Measurements from ENCODE around the gene ALX4. TPM values are rescaled to one million over a fixed set of nuclear protein-coding genes. Genes with fewer than 3 reads are reported as not detected.

The ALX4 gene
- total and polyA plus RNA-seq, 5 donors = 0.07 TPM; not detected in 4

DNA sequence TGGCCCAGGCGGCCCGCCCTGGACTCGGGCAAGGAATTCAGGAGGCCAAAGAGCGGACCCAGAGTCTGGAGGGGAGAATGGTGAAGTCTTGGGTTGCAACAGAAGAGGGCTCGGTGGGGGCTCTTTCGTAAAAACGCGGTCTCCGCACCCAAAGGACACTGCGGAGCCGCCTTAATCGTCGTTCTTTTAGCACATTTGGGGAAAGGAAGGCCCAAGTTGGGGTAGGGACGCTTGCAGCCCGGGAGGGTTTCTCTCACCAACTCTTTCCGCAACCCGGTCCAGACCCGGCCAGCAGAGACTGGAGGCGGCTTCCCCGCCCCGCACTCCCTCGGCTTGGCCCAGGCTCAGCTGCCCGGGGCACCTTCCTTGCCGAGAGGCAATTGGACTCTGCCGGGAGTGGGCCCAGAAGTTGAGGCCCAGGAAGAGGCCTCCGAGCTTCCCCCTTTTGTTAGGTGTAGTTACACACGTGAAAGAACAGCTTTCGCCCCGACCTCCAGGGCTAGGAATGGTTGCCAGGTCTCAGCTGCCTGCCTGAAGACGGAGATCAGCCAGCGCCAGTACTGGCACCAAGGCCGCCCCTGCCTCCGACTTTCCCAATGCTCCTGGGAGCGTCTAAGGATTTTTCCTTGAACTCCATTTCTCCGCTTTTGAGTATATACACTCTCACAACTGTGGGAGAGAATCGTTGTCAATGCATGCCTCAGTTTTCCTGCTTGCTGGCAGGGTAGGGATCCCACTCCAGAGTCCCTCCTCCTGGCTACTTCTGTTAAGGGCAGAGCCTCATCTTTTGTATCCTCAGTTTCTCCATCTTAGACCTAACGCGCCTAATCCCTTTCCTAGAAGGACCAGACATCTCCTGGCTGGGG, 3.7 kb downstream of the ALX4 start:
- intact Hi-C loops (cut with DNase I) = no loop called here
- Histone ChIP-seq H3K27ac (ENCODE audit: low read length) (no peak overlapping the region), H3K4me3 (ENCODE audit: low read length) (peak overlapping the region; percentile 63), H3K4me1 (ENCODE audit: control insufficient read depth, insufficient read depth, low read length) (peaks cover 3% of the 10 kb centered on the region), H3K27me3 (ENCODE audit: control insufficient read depth, insufficient read depth) (no peaks in the 10 kb centered on the region), H3K9me3 (ENCODE audit: control insufficient read depth, low read length) (no peaks in the 10 kb centered on the region)
- no peak for ATAC-seq
- no peak for DNase-seq
- WGBS = 52% methylated on average over 38 of the region's 38 CpGs

DNA sequence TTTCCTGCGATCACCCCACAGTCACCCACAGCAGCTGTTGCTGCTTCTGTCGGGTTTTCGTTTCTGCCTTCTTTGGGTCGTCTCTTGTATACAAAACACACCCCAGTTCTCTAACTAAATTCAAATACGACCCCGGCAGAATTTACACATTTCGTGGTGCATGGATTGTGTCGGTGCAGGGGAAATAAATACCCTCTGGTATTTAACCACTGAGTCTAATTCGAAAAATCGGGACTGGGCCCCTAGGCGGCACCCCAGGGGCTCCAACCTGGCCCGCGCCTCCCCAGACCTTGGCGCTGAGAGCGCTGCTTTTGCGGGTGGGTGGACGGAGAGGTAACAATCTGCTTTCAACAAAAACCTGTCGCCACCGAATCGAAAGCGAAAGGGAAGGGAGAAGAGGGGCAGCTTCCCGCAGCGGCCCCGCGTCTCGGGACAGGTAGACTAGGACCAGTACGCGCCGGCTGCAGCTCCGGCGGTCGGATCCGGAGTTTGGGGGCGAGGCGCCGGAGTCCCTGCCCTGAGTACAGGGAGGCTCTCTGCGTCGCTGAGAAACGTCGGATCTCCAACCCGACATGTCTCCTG, 4.4 kb downstream of the ALX4 start:
- WGBS = 12% methylated on average over 41 of the region's 41 CpGs
- no peak for DNase-seq
- peaks cover 3% of the 10 kb centered on the region for H3K4me1 ChIP-seq (ENCODE audit: control insufficient read depth, insufficient read depth, low read length)

GRCh38 chr11:44305026-44305469, 4.9 kb downstream of the ALX4 start:
- intact Hi-C loops (cut with DNase I) = no loop called here
- Histone ChIP-seq H3K27me3 (ENCODE audit: control insufficient read depth, insufficient read depth) (no peaks in the 10 kb centered on the region), H3K27ac (ENCODE audit: low read length) (no peak overlapping the region), H3K4me3 (ENCODE audit: low read length) (peak overlapping the region; percentile 63), H3K4me1 (ENCODE audit: control insufficient read depth, insufficient read depth, low read length) (peaks cover 3% of the 10 kb centered on the region), H3K9me3 (ENCODE audit: control insufficient read depth, low read length) (no peaks in the 10 kb centered on the region)
- ATAC-seq = no peak
- WGBS = 17% methylated on average over 10 of the region's 10 CpGs
- no peak for DNase-seq

More for the DNA sequence above, 4.4 kb downstream of the ALX4 start:
- no peaks in the 10 kb centered on the region for H3K27me3 ChIP-seq (ENCODE audit: control insufficient read depth, insufficient read depth)
- ATAC-seq = no peak
- no peaks in the 10 kb centered on the region for H3K9me3 ChIP-seq (ENCODE audit: control insufficient read depth, low read length)
- H3K27ac ChIP-seq (ENCODE audit: low read length) = no peak overlapping the region
- H3K4me3 ChIP-seq (ENCODE audit: low read length) = peak overlapping the region; percentile 63
- intact Hi-C loops (cut with DNase I) = no loop called here

DNA sequence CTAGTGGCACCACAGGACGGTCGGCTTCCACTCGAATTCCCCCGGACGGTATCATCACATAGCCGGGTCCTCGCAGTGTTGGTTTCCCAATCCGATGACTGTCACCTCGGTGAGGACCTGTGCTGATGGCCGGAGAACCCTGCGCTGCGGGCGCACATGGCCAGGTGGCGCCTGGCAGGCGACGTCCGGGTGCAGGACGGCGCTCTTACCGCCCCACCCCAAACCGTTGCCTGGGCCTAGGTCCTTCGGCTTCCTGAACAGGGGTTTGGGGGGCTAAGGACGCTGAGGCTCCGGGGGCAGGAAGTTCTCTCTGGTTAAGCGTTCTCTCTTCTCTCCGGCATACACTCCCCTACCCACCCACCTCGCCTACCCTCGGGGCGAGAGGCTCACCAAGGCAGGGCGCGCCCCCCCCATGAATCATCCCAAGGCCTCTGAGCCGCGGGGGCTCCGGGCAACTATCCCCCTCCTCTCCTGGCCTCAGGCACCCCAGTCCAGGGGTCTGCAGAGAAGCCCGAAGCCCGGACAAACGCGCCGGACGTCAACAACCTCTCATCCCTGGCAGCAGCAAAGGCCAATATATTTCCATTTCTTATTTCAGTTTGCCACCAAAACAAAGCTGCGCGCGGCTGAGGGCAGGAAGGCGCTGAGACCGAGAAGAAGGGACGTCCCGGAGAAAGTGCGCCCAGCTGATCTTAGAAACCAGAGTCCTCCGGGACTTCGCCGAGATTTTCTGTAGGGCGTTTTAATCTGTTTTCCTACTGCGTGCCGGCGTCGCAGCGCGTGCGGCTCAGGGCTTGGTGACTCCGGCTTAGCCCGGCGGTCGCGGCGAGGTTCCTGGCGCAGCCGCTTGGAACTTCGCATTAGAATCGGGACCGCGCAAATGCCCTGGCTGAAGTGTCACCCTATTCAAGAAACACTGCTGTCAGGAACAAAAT, 5.6 kb downstream of the ALX4 start:
- H3K9me3 ChIP-seq (ENCODE audit: control insufficient read depth, low read length) = no peaks in the 10 kb centered on the region
- WGBS = 13% methylated on average over 71 of the region's 71 CpGs
- intact Hi-C loops (cut with DNase I) = no loop called here
- peak overlapping the region; percentile 42 for H3K4me3 ChIP-seq (ENCODE audit: low read length)
- no peak overlapping the region for H3K27ac ChIP-seq (ENCODE audit: low read length)
- ATAC-seq (peak in 1 of 2 donors; percentile 11), DNase-seq (no peak)
- H3K4me1 ChIP-seq (ENCODE audit: control insufficient read depth, insufficient read depth, low read length) = peaks cover 1% of the 10 kb centered on the region
- no peaks in the 10 kb centered on the region for H3K27me3 ChIP-seq (ENCODE audit: control insufficient read depth, insufficient read depth)

- DNase-seq (no peak), ATAC-seq (no peak)
- Histone ChIP-seq H3K27me3 (ENCODE audit: control insufficient read depth, insufficient read depth) (no peaks in the 10 kb centered on the region), H3K4me3 (ENCODE audit: low read length) (no peak overlapping the region), H3K27ac (ENCODE audit: low read length) (no peak overlapping the region), H3K9me3 (ENCODE audit: control insufficient read depth, low read length) (no peaks in the 10 kb centered on the region), H3K4me1 (ENCODE audit: control insufficient read depth, insufficient read depth, low read length) (no peaks in the 10 kb centered on the region)
- whole genome bisulfite sequencing = 23% methylated on average over 28 of the region's 28 CpGs
- intact Hi-C loops (cut with DNase I) = no loop called here
Measured at GRCh38 chr11:44303401-44303938, 6.5 kb downstream of the ALX4 start.

- no peaks in the 10 kb centered on the region for H3K4me1 ChIP-seq (ENCODE audit: control insufficient read depth, insufficient read depth, low read length)
- H3K27me3 ChIP-seq (ENCODE audit: control insufficient read depth, insufficient read depth) = no peaks in the 10 kb centered on the region
- ATAC-seq (no peak), DNase-seq (no peak)
- no peaks in the 10 kb centered on the region for H3K9me3 ChIP-seq (ENCODE audit: control insufficient read depth, low read length)
- 89% methylated on average over 20 of the region's 20 CpGs for WGBS
- H3K27ac ChIP-seq (ENCODE audit: low read length) = no peak overlapping the region
- intact Hi-C loops (cut with DNase I) = no loop called here
- no peak overlapping the region for H3K4me3 ChIP-seq (ENCODE audit: low read length)
Measured at GRCh38 chr11:44301564-44302271, 8.2 kb downstream of the ALX4 start.

- 85% methylated on average over 6 of the region's 6 CpGs for WGBS
- no peak overlapping the region for H3K4me3 ChIP-seq (ENCODE audit: low read length)
- intact Hi-C loops (cut with DNase I) = no loop called here
- no peaks in the 10 kb centered on the region for H3K9me3 ChIP-seq (ENCODE audit: control insufficient read depth, low read length)
- DNase-seq = no peak
- no peak for ATAC-seq
- H3K4me1 ChIP-seq (ENCODE audit: control insufficient read depth, insufficient read depth, low read length) = no peaks in the 10 kb centered on the region
- no peaks in the 10 kb centered on the region for H3K27me3 ChIP-seq (ENCODE audit: control insufficient read depth, insufficient read depth)
- H3K27ac ChIP-seq (ENCODE audit: low read length) = no peak overlapping the region
Measured at GRCh38 chr11:44300844-44301563, 8.9 kb downstream of the ALX4 start.

DNA sequence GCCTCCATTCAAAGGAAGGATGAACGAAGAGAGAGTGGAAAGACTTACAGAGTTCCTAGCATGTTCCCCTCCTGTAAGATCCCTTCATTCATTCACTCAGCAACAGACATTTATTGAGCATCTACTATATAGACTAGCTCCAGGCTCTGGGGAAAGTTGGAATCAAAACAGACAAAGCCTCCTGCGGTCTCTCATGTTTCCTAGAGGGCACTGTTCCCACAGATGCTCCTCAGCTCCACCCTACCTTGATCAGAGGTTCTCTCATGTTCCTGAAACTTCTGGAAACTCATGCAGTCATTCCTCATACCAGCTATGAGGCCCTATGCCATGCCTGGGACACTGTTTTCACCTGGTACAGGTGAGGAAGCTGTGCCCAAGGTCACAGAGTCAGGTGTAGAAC, 11.1 kb downstream of the ALX4 start:
- H3K27ac ChIP-seq (ENCODE audit: low read length) = no peak overlapping the region
- intact Hi-C loops (cut with DNase I) = loop anchor here in 1 of 4 donors (10.0 kb wide), 1 partner anchor 306 kb away; no protein-coding TSS in a partner anchor
- H3K4me1 ChIP-seq (ENCODE audit: control insufficient read depth, insufficient read depth, low read length) = no peaks in the 10 kb centered on the region
- H3K4me3 ChIP-seq (ENCODE audit: low read length) = no peak overlapping the region
- WGBS = 83% methylated on average over 2 of the region's 2 CpGs
- H3K27me3 ChIP-seq (ENCODE audit: control insufficient read depth, insufficient read depth) = no peaks in the 10 kb centered on the region
- no peaks in the 10 kb centered on the region for H3K9me3 ChIP-seq (ENCODE audit: control insufficient read depth, low read length)
- DNase-seq (no peak), ATAC-seq (no peak)

DNA sequence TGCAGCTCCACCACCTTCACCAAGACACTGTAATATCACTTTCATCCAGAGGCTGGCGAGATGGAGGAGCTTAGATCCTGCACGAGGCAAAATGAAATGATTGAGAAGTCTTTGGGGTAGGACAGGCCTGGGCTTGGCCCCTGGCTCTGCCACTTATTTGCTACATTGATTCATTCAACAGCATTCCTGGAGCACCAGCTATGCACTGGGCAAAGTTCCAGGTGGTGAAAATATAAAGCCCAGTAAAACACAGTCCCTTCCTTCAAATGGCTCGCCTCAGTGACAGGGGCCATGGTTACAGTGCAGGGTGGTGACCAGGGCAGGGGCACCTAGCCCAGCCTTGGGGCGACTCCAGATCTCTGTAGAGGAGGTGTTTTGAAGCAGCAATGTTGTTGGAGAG, 19.7 kb downstream of the ALX4 start:
- H3K4me1 ChIP-seq (ENCODE audit: control insufficient read depth, insufficient read depth, low read length) = no peaks in the 10 kb centered on the region
- DNase-seq (no peak), ATAC-seq (no peak)
- H3K4me3 ChIP-seq (ENCODE audit: low read length) = no peak overlapping the region
- intact Hi-C loops (cut with DNase I) = loop anchor here in 1 of 4 donors (10.0 kb wide), 1 partner anchor 315 kb away; no protein-coding TSS in a partner anchor
- no peaks in the 10 kb centered on the region for H3K27me3 ChIP-seq (ENCODE audit: control insufficient read depth, insufficient read depth)
- no peaks in the 10 kb centered on the region for H3K9me3 ChIP-seq (ENCODE audit: control insufficient read depth, low read length)
- 81% methylated on average over 4 of the region's 4 CpGs for whole genome bisulfite sequencing
- H3K27ac ChIP-seq (ENCODE audit: low read length) = no peak overlapping the region

All from right cardiac atrium (tissue), 5 donors.